HS-5 (cell line): ENCODE results near the gene FOXR1.
A peak's percentile ranks its signal among the peaks of the same experiment; 100 is the strongest.
"Not testable (repeated sequence)": the region's sequence is repeated elsewhere in the genome, so short reads cannot be mapped to it uniquely, and the experiment has no call there.

ENCODE experiments used
- DNase-seq: peaks from one replicate; pipeline ENCODE4 v3.0.0-alpha.2; 2012; ENCODE audit warnings: low read depth

The FOXR1 gene

DNA sequence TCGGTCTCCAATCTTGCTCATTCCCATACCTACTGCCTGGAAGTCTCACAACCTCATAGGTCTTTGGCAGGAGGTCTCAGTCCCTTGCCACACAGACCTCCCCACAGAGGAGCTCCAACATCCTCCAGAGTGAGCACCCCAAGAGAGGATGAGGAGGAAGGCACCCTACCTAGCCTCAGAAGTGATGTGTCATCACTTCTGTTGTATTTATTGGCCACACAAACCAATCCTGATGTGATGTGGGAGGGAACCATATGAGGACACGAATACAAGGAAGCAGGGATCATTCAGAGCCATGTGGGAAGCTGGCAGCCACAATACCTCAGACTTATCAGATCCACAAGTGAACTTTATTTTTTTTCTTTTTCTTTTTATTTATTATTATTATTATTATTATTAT lies 24.5 kb upstream of the FOXR1 start:
- no peak for DNase-seq

DNA sequence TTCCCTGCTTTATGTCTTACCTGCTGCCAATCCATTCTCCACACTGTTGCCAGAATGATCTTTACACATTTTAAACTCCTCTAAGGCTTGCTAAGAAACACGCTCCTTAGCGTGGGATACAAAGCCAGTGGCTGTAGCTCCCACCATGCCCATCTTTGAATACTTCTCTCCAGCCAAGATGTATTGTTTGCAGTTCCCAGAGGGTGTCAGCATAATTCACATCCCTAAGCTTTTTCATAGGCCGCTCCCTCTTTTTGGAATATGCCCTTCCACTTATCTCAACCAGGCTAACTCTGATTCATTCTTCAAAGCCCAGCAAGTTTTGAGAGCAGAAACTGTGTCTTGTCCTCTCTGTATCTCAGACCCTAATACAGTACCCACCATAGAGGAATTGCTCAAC lies 23.6 kb upstream of the FOXR1 start:
- no peak for DNase-seq

DNA sequence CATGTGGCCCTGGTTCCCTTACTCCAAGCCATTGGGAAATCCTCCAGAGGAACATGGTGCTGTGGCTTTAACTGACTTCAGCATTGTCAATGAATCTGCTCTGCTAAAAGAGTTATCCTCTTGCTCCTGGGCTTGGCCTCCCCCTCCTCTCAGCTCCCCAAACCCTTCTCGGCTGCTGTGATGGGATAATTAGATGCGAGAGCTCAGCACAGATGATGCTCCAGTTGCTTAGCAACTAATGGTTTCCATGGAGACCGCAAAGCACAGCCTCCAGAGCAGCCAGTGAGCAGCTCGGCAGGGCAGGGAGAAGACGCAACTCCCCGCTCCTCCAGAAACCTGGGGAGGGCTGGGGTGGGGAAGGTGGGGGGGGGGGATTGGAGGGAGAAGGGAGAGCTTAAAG lies 18.3 kb upstream of the FOXR1 start:
- DNase-seq = no peak

DNA sequence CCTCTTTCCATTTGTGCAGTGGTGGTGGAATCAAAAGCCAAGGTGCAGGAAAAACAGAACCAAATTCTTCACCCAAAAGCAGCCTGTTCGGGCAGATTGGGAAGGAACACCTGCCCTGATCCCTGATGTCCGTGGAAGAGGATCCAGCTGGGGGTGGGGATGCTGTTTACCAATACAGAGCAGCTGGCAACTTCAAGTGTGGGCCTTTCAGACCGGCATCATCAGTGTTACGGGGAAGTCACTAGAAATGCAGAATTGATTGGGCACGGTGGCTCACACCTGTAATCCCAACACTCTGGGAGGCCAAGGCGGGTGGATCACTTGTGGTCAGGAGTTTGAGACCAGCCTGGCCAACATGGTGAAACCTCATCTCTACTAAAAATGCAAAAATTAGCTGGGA lies 17.6 kb upstream of the FOXR1 start:
- DNase-seq = not testable (repeated sequence)

DNA sequence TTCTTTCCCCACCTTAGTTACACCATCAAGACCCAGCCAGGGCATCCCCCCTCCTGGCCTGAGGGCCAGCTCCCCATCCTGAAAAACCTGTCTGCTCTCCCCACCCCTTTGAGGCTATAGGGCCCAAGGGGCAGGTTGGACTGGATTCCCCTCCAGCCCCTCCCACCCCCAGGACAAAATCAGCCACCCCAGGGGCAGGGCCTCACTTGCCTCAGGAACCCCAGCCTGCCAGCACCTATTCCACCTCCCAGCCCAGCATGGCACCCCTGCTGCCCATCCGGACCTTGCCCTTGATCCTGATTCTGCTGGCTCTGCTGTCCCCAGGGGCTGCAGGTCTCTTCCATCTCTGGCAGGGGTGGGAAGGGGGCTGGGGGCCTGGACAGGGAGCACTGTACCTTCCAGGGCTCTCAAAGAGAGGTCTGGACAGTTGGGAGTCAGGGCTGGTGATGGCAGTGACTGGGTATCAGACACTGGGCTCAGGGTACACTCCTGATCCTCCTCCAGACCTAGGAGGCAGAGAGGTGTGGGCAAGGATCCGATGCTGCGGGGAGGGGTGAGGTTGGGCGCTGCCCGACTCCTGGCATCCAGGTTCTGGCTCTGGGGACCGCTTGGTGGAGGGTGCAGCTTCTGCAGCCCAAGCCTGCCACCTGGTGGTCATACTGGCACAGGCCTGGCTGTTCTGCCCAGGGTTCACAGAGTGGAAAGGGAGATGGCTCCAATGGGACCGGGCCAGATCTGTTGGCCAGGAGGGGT lies 15.3 kb upstream of the FOXR1 start, which contains the start of gene UPK2:
TSS of gene UPK2 (plus strand) at position 205 of the 753 bp plus-strand sequence. CDS start at position 258, 53 bp downstream.
- peak; percentile 33 for DNase-seq

DNA sequence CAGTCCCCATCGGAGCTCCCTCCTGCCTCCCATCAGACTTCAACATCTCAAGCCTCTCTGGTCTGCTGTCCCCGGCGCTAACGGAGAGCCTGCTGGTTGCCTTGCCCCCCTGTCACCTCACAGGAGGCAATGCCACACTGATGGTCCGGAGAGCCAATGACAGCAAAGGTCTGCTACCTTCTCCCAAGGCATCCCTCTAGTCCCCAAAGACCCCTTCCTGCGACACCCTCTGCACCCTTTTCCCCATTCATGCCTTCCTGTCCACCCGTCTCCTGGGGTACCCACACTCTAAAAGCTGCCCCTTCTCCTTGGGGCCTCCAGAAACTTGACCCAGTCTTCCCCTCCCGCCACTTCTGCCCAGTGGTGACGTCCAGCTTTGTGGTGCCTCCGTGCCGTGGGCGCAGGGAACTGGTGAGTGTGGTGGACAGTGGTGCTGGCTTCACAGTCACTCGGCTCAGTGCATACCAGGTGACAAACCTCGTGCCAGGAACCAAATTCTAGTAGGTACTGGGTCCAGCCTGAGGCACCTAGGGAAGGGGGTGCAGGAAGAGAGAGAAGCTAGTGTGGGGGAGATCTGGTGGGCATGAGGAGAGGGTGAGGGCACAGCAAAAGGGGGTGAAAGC lies 14.6 kb upstream of the FOXR1 start:
- DNase-seq = no peak

DNA sequence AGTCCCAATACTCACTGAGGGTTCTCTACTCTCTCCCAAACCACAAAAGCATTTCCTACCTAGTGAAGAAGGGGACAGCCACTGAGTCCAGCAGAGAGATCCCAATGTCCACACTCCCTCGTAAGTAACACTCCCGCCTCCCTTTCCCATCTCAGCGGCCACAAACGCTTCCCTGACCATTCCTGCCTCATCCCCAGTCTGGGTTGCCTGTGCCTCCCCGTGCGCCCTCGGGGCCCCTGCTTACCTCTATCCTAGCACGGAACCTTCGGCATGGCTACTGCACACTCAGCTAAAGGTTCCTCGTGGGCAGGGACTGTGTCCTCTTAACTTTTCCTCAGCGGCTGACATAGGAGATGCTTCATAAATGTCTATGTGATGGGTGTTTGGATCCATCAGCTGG lies 14.0 kb upstream of the FOXR1 start:
- DNase-seq = no peak

DNA sequence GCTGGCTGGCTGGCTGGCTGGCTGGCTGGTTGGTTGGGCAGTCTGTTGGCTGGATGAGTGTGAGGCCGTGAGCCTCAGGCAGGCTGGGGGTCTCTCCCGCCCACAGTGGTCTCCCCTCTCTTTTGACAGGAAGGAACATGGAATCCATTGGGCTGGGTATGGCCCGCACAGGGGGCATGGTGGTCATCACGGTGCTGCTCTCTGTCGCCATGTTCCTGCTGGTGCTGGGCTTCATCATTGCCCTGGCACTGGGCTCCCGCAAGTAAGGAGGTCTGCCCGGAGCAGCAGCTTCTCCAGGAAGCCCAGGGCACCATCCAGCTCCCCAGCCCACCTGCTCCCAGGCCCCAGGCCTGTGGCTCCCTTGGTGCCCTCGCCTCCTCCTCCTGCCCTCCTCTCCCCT lies 13.6 kb upstream of the FOXR1 start:
- DNase-seq = no peak

DNA sequence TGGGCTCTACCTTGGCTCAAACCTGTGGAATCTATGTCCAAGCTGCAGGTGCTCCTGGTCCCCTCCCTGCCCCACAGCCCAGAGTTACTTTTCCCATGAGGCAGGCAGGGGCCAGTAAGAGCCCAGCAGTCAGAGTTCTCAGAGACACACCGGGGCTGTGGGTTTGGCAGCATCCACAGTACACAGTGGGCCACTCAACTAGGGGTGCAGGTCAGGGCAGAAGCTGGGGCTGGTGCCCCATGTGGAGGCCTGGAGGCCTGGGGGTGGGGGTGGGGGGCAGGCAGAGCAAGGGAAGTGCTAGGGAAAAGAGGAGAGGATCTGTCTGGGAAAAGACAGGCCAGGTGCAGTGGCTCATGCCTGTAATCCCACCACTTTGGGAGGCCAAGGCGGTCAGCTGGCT lies 13.0 kb upstream of the FOXR1 start:
- DNase-seq = no peak

DNA sequence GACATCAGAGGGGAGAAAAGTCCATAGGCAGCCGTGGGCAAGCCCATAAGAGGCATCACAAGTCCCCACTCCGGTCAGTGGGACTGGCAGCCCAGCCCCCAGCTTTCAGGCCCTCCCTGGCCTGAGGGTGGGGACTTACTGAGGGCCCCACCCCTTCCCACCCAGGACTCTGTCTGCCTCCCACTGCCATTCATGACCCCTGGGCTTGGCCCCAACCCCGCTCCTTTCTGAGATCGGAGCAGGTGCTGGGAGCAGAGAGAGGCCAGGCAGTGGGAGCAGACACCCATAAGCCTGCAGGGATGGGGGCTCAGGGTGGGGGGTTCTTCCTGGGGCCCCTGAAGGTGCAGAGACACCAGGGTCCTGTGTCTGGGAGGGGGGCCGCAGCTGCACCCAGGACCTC lies 10.4 kb upstream of the FOXR1 start:
- no peak for DNase-seq

DNA sequence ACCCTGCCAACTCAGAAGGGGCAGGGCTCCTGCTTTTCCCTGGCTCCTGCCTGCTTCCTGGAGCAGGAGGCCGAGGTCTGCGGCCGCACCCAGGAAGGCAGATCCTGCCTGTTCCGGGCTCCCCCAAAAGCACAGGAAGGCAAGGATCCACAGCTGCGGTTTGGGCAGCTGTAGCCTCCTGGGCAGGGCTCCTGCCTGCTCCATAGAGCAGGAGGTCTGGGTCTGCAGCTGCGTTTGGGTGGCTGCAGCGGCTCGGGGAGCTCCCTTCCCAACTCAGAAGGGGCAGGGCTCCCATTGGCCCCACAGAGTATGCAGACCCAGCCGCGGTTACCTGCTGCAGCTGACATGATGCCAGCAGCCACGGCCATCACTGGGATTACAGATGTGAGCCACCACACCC lies 10.0 kb upstream of the FOXR1 start:
- DNase-seq = no peak

DNA sequence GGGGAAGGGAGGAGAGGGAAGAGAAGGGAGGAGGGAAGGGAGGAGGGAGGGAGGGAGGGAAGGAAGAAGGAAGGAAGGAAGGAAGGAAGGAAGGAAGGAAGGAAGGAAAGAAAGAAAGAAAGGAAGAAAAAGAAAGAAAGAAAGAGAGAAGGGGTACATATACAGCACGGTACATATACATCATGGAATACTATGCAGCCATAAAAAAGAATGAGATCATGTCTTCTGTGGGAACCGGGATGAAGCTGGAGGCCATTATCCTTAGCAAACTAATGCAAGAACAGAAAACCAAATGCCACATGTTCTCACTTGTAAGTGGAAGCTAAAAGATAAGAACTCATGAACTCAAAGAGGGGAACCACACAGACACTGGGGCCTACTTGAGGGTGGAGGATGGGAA lies 2.1 kb upstream of the FOXR1 start:
- not testable (repeated sequence) for DNase-seq

DNA sequence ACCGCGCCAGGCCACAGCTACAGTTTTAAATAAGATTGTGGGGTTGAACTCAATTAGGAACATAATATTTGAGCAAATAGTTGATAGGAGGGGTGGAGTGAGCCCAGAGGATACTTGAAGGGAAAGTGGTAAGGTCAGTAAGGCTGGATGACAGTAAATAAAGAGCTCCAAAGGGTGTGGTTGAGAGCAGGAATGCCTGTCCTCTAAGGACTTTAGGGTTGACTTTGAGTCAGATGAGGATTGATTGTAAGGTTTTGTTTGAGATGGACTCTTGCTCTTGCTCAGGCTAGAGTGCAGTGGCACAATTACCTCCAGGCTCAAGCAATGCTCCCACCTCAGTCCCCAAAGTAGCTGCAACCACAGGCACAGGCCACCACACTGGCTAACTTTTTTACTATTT lies 2.4 kb downstream of the FOXR1 start:
- no peak for DNase-seq

DNA sequence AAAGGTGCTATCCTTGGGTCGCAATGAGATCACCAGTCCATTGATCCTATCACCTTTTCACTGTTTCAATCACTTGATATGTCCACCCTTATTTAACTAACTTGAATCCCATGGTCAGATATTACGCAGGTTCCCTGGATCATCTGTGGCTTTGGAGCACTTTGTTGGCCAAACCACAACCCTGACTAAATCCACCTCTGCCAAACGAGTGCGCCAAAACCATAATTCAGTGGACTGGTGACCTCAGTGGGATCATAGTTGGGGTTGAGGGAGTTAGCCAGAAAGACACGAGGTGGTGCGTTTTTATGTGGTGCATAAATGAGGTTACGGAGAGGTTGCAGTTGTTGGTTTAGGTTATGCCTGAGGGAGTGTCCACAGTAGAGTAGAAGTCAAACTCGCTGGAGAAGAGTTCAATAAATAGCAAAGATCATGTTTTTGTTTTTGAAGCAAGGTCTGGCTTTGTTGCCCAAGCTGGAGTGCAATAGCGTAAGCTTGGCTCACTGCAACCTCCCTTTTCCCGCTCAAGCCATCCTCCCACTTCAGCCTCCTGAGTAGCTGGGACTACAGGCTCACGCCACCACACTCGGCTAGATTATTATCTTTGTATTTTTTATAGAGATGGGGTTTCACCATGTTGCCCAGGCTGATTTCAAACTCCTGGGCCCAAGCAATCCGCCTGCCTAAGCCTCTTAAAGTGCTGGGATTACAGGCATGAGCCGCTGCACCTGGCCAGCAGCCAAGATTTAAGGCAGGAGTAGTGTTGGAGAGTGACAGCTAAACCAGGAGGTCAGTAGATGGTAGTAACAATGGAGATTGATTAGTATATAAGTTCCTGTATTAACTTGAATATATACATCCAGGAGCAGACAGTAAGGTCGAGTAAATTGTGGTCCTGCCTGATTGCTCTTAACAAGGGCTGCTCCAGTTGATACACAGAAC lies 4.5 kb downstream of the FOXR1 start:
- DNase-seq = no peak

DNA sequence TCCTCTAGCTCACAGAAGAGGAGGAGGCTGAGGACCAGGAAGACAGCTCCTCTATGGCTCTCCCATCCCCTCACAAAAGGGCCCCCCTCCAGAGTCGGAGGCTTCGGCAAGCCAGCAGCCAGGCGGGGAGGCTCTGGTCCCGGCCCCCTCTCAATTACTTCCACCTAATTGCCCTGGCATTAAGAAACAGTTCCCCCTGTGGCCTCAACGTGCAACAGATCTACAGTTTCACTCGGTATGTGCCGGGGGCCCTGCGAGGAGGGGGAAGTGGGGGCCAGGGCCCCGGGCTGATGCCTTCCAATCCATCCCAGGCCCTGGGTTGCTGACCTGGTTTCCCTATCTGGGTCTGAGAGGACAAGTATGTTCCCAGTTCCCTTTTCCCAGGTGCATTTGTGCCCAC lies 7.9 kb downstream of the FOXR1 start:
- no peak for DNase-seq

DNA sequence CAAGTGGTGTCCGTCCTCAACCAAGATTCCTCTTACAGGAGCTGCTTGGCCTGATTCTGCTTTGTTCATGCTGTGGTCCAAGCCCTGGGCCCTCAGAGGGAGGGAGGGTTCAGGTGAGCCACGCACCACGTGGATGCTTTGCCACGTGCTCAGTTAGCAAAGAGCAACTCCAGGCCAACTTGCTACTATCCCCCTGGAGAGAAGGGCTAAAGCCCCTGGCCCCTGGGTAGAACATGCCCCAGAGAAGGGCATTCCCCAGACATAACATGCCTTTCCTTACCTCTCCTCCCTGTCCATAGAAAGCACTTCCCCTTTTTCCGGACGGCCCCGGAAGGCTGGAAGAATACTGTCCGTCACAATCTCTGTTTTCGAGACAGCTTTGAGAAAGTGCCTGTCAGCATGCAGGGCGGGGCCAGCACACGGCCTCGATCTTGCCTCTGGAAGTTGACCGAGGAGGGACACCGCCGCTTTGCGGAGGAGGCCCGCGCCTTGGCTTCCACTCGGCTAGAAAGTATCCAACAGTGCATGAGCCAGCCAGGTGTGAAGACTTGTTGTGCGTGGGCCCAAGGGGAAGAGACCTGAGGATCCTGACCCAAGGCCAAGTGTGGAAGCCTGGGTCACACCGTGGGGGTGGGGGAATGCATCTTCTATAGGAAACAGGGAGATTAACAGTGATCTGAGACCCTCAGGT lies 8.8 kb downstream of the FOXR1 start:
- DNase-seq = no peak

DNA sequence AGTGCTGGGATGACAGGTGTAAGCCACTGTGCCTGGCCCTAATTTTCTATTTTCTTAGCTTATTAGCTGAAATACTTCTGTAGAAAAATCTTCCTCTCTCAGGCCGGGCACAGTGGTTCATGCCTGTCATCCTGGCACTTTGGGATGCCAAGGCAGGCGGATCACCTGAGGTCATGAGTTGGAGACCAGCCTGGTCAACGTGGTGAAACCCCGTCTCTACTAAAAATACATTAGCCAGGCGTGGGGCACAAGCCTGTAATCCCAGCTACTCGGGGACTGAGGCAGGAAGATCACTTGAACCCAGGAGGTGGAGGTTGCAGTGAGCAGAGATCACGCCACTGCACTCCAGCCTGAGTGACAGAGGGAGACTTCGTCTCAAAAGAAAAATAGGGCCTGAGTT lies 12.8 kb downstream of the FOXR1 start:
- not testable (repeated sequence) for DNase-seq

DNA sequence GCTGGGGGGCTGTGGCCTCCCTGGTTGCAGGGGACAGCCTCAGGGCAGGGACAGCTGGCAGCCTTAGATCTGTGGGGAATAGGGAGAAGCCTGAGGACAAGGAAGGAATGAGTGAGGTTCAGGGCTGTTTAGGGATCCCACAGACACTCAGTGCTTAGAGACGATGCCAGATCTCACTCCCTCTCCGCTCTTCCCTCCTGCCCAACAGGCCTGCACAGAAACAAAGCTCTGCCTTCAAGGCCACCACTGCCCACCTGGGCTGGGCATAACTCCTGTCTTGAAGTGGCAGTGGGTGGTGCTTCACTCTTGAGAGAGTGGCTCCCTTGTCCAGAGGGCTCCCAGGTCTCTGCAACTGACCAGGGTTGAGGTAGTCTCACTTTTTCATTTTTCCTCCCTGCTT lies 13.3 kb downstream of the FOXR1 start:
- DNase-seq = no peak

DNA sequence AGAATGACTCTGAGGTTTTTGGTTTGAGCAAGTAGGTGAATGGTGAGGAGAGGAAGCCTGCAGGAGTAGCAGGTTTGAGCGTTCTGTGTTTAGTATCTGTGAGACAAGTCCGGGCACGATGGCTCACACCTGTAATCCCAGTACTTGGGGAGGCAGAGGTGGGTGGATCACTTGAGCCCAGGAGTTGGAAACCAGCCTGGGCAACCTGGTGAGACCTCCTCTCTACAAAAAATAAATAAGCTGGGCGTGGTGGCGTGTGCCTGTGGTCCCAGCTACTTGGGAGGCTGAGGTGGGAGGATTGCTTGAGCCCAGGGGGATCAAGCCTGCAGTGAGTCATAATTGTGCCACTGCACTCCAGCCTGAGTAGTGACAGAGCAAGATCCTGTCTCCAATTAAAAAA lies 16.7 kb downstream of the FOXR1 start:
- DNase-seq = no peak

DNA sequence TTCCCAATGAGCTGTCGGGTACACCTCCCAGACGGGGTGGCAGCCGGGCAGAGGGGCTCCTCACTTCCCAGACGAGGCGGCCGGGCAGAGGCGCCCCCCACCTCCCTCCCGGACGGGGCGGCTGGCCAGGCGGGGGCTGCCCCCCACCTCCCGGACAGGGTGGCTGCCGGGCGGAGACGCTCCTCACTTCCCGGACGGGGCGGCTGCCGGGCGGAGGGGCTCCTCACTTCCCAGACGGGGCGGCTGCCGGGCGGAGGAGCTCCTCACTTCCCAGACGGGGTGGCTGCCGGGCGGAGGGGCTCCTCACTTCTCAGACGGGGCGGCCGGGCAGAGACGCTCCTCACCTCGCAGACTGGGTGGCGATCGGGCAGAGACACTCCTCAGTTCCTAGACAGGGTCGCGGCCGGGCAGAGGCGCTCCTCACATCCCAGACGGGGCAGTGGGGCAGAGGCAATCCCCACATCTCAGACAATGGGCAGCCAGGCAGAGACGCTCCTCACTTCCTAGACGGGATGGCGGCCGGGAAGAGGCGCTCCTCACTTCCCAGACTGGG lies 20.0 kb downstream of the FOXR1 start:
- DNase-seq = not testable (repeated sequence)

DNA sequence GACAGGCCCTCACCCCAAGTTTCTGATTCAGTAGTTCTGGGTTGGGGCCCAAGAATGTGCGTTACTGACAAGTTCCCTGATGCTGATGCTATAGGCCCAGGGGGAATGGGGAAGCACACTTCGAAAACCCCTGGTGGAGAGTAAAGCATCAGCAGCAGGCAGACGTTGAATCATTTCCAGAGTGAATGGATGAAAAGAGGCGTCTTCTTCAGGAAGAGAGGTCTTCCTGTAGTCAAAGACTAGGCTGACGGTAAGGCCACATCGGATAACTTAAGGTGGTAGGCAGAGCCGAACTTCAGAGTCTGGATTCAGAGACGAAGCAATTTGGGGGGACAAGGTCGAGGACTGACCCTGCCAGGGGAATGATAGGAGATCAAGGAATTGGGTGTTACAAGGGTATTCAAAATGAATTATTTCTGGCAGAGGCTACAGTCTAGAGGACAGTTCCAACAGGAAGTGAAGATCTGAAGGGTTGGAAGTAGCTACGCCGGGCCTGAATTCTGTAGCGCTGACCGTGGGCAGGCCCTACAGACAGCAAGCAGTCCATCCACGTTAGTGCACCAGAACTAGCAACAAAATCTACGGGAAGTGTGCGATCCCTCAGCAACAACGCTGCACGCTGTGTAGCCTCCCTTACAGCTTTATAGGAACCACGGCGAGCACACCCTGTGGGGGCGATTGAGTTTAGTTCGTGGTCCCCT lies 25.5 kb downstream of the FOXR1 start:
- no peak for DNase-seq
